HepG2 (cell line): Measurements from ENCODE around the gene RPS6KA3.

Experiments used
- CTCF ChIP-seq: sonication (generic); formaldehyde crosslinking; IDR thresholded peaks from 2 replicates; pipeline ENCODE4 v1.5.0; 2020; ENCODE audit warnings: mild to moderate bottlenecking, missing genetic modification reagents, moderate library complexity
- POLR2A ChIP-seq, 2 experiments: IDR thresholded peaks; 2 replicates each; pipeline ENCODE4 v1.6.1; 2011; ENCODE audit warnings: low read depth in 2 of 2, low read length in 2 of 2, mild to moderate bottlenecking in 1 of 2, moderate library complexity in 1 of 2; ENCODE audit not compliant: insufficient read depth in 1 of 2
- SIN3A ChIP-seq: IDR thresholded peaks from 2 replicates; pipeline ENCODE4 v1.6.1; 2011; ENCODE audit warnings: low read depth, mild to moderate bottlenecking, control low read depth, low read length, borderline replicate concordance
- TAF1 ChIP-seq: sonication (generic); formaldehyde crosslinking; IDR thresholded peaks from 2 replicates; pipeline ENCODE4 v1.4.0; 2020; ENCODE audit warnings: missing genetic modification reagents
- ZBTB4 ChIP-seq: sonication (generic); formaldehyde crosslinking; IDR thresholded peaks from 2 replicates; pipeline ENCODE4 v1.4.0; 2020; ENCODE audit warnings: missing genetic modification reagents, mild to moderate bottlenecking, borderline replicate concordance

GRCh38 chrX:20173313-20173712 is 93.4 kb downstream of the RPS6KA3 start:
- TF ChIP-seq ZBTB4 (CRISPR knock-in tag): no peak
- TF ChIP-seq SIN3A: no peak
- TF ChIP-seq POLR2A (IDR thresholded peaks at IDR 0.05; ENCODE audit: insufficient read depth in 1 of 2, low read depth in 2 of 2, low read length in 2 of 2): no peak
- TF ChIP-seq CTCF (CRISPR knock-in tag): no peak
- TF ChIP-seq TAF1 (CRISPR knock-in tag): no peak
